ENCODE results near the gene USP16.

USP16 gene

GRCh38 chr21:29084372-29084771, 59.9 kb downstream of the USP16 start:
- no peak for DNase-seq (ENCODE audit: low read depth)

- DNase-seq (ENCODE audit: low read depth): no peak
Observed at GRCh38 chr21:29085106-29085752, 60.8 kb downstream of the USP16 start.

- peak; percentile 44 for DNase-seq (ENCODE audit: low read depth)
Observed at GRCh38 chr21:29091033-29091432, 66.6 kb downstream of the USP16 start.

- no peak for DNase-seq (ENCODE audit: low read depth)
Observed at GRCh38 chr21:29092102-29092959, 67.9 kb downstream of the USP16 start.

- no peak for DNase-seq (ENCODE audit: low read depth)
Observed at GRCh38 chr21:29096218-29097015, 71.9 kb downstream of the USP16 start.

GRCh38 chr21:29098156-29098555, 73.7 kb downstream of the USP16 start:
- DNase-seq (ENCODE audit: low read depth): no peak

GRCh38 chr21:29102791-29103257, 78.4 kb downstream of the USP16 start:
- no peak for DNase-seq (ENCODE audit: low read depth)
